ENCODE data around the gene DPF3. TPM values are rescaled to one million over a fixed set of nuclear protein-coding genes. Genes with fewer than 3 reads are reported as not detected.
A peak's percentile ranks its signal among the peaks of the same experiment; 100 is the strongest.

DPF3 gene
- total RNA-seq, 1 donor from 2014 or later = 5.2 TPM

DNA sequence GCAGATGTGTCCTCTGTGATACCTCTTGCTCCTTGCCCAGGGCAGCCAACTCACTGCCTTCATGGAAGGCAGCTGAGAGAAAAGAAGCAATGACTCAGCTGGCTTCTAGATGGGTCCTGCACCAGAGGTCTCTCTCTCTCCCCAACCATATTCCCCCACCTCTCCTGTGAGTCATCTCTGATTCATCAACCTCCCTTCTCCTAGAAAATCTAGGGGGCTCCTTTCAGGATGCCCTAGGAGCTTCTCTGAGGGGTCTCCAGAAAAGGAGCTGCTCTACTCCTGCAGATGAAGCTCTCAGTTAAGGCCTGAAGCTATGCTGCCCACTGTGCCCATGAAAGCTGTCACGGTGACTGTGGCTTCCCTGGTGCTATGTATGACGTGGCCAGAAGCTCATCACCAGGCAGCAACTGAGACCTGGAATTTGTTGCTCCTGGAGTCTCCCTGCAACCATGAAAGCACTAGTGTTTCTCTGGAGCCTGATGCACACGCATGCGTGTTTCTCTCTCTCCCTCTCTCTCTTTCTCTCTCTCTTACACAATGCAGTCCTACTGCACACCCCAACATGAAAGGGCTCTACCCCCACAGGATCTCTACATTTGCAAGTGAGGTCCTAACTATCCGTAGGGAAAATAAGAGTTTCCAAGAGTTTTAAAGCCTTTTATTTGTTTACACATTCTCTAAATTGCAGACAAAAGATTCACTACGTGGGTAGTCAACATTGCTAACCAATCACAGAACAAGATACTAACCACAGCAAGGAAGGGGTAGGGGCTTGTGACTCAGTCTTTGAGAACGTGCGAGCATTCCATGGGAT lies 285.3 kb downstream of the DPF3 start:
- ATAC-seq (no peak), DNase-seq (ENCODE audit: low spot score) (peak; percentile 18)

DNA sequence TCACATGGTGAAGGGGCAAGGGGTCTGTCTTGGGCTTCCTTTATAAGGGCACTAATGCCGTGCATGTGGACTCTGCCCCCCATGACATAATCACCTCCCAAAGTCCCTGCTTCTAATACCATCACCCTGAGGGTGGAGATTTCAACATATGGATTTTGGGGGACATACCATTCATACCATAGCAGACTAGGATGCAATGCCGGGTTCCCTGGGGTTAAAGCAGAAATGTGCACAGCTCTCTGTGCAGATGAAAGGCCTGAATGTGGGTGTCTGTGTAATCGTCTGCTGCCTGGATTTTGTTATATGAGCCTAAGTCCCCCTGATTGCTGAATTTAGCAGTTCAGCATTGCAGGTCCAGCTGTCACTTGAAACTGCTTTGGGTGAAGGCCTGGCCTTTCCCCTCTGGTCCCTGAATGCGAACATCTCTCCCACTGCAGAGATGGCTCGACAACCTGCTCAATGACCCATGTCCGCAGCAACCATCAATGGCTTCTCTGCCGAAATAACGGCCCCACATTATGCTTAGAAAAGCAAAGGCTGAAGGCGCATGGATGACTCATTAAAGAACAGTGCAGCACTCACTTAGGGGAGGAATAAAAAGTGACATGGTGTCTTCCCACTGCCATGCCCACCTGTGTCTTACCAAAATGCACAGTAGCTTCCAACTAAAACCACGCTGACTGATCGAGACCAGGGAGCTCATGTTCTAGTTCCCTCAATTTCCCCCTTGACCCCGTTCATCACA lies 286.3 kb downstream of the DPF3 start:
- ATAC-seq (no peak), DNase-seq (ENCODE audit: low spot score) (peak; percentile 22)

GRCh38 chr14:72606879-72607278 lies 287.0 kb downstream of the DPF3 start:
- no peak for ATAC-seq
- DNase-seq (ENCODE audit: low spot score) = no peak

DNA sequence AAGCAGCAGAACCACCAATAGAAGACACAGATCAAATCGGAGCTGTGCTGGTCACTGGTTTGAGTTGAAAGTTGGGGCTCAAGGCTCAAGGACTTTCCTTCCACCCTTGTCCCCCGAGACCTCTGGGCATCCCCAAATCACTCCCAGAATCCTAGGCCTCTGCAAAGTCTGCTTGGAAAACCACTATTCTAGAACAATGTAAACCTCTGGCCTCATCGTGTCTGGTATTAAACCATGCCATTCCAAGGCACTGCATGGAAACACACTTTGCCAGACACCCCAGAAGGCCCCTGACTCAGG lies 288.0 kb downstream of the DPF3 start:
- ATAC-seq (no peak), DNase-seq (ENCODE audit: low spot score) (no peak)

DNA sequence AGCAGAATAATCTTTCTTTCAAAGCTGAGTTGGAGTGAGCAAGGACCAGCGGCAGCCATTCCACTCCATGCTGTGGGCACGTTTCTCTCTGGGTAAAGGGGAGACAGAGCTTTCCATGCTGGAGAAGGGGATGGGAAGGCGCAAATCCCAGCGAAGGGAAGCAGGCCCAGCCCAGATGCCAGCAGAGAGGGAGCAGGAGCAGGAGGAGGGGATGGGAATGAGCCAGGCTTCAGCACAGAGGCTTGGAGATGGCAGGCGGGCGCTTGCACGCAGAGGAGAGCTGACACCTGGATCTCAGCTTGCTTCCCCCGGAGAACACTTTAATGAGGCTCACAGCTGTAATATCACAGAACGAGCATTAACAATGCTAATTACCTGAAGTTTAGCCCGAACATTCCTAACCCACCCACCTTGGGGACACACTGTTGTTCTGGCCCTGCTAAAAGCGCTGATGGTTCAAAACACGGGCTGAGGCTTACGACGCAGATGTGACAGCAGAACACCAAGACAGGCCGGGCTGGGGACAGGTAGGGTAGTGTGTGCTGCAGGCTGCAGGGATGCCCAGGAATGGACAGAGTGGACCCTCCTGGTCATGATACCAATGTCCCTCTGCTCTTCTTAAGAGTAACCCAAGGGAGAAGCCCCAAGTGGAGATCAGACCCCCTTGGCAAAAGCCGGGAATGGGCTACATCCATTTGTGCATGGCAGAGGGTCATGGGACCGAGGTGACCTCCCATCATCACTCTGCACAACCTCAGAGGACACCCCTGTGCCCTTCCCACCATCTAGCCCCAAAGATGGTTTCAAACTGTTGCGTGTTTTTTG lies 288.6 kb downstream of the DPF3 start:
- DNase-seq (ENCODE audit: low spot score) (peak; percentile 33), ATAC-seq (no peak)

GRCh38 chr14:72604133-72604532 lies 289.8 kb downstream of the DPF3 start:
- DNase-seq (ENCODE audit: low spot score) (peak; percentile 11), ATAC-seq (no peak)

- no peak for ATAC-seq
- peak; percentile 15 for DNase-seq (ENCODE audit: low spot score)
These were observed 290.3 kb downstream of the DPF3 start for GRCh38 chr14:72603639-72604038.

DNA sequence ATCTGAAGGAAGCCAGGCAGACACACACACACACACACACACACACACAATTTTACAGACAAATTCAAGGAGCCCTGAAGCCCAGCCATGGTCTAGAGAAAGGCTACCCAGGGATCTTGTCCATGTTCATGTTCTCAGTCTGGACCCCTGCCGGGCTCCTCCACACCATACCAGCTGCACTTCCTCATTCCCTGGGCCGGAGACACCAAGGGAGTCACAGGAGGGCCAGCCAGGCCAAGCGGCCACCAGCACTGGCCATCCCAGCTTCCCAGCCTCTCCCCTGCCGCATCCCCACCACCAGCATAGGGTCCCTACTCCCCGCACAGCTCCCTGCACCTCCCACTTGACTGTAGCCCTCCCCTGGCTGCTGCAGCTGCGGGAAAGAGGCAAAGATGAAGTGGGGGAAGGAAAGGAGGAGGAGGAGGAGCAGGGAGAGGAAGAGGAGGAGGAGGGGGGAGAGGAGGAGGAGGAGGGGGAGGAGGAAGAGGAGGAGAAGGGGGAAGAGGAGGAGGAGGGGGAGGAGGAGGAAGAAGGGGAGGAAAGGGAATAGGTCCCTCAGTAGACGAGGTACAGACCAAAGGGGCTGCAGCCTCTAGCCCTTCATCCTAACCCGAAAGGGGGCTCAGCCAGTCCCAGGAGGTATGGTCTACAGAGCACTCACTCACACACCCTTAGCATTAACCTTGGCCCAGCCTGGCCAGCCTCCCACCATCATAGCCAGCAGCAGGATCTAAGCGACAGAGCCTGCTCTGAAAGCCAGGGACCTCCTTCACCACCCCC lies 293.2 kb downstream of the DPF3 start:
- DNase-seq (ENCODE audit: low spot score) (no peak), ATAC-seq (peak; percentile 34)

DNA sequence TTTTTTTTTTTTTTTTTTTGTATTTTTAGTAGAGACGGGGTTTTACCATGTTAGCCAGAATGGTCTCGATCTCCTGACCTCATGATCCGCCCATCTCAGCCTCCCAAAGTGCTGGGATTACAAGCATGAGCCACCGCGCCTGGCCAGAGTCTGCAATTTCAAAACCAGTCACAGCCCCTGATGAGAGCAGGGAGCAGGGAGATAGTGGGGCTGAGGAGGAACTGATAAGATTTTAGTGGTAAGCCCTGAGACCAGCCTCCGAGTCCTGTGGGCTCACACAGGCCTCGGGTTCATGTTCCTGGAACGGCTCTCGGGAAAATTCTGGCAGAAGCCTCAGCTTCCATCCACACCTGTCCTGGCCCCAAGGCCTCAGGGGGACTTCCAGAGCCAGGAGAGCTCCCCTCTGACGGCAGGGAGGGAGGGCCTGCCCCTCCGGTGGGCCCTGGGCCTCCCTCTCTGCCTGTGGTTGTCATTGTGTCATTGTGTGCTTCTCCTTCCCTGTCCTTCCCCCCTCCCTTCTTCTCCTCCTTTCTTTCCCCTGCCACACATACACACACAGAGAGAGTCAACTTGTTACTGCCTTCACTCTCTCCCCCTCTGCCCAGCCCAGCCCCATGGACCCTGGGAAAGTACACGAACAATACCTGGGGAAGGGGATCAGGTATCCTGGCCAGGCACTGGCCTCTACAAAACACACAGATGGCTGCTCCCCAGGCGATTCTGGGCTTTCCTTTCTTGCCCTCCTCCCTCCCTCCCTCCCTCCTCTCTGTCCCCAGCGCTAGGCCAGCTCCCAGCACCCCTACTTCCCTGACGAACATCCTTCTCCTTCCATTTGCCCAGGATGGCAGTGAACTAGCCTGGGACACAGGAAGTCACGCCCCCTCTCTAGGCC lies 294.1 kb downstream of the DPF3 start:
- no peak for ATAC-seq
- no peak for DNase-seq (ENCODE audit: low spot score)

DNA sequence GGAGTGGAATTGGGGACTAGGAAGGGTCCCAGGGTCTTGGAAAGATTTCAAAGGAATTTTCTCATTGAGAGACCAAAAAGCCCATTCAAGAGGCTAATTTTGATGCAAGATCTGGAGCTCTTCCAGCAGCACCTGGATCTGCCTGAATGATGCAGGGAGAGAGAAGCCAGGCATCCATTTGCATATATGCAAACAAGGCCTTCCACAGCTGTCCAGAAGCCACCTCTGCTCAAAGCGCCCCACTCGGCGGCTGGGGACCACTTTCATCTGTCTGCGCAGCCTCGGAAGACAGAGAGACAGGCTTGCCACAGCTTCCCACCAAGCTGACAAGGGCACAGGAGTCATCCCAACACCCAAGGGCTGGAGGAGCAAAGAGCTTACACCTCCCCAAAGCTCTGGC lies 295.6 kb downstream of the DPF3 start:
- DNase-seq (ENCODE audit: low spot score) (no peak), ATAC-seq (no peak)

- ATAC-seq (no peak), DNase-seq (ENCODE audit: low spot score) (no peak)
These were observed 296.4 kb downstream of the DPF3 start for GRCh38 chr14:72597252-72598233.

- peak; percentile 82 for ATAC-seq
- no peak for DNase-seq (ENCODE audit: low spot score)
These were observed 298.6 kb downstream of the DPF3 start for GRCh38 chr14:72595152-72595862.

DNA sequence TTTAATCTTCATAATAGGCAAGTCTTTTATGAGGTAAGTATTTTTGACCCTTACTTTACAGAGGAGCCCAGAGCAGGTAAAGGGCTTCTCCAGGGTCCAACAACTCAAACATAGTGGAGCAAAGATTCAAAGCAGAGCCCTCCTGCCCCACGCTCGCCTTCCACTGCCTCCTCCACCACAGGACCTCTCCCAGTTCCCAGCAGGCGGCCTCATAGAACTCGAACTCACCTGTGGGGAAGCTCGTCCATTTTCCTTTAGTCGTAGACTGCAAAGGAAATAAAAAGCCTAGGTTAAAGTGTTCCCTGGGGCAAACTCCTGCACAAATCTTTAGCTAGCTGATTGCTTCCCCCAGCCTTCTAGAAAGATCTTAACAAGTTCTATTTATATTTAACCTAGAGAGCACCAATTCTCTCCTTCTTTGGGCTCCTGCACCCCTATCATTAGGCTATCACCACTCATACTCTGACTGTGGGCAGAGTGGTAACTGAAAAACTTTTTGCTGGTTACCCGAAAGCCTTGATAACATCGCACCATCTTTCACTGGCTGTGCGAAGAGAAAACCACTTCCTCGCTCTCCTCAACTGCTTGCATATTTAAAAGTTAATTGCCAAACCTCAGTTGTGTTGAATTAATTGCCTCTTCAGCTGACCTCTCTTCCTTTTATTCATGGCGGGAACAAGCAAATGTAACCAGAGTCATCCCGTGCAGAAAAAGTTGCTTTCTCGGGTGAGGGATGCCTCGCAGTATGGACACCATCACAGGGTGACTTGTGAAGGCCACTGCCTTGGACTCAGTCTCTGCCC lies 299.6 kb downstream of the DPF3 start:
- DNase-seq (ENCODE audit: low spot score) (no peak), ATAC-seq (no peak)

DNA sequence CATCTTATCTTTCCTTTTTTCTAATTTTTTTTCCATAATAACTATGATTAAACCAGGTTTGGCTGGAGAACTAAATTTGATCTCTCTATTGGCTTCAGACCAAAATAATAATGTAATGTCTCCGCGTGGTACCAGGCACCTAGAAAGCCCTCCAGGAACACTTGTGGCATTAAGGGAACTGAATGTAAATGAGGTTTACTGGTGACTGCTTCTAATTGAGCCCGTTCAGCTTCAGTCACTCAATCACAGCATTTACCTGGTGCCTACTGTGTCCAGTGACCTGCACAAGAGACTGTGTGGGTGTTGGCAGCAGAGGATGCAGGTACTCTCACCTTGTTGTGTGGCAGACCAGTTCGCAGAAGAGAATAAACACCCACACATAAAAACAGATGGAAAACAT lies 302.5 kb downstream of the DPF3 start:
- DNase-seq (ENCODE audit: low spot score) (no peak), ATAC-seq (no peak)

GRCh38 chr14:72590577-72590976 lies 303.3 kb downstream of the DPF3 start:
- DNase-seq (ENCODE audit: low spot score) (no peak), ATAC-seq (no peak)

GRCh38 chr14:72589652-72590051 lies 304.2 kb downstream of the DPF3 start:
- DNase-seq (ENCODE audit: low spot score) (no peak), ATAC-seq (no peak)

DNA sequence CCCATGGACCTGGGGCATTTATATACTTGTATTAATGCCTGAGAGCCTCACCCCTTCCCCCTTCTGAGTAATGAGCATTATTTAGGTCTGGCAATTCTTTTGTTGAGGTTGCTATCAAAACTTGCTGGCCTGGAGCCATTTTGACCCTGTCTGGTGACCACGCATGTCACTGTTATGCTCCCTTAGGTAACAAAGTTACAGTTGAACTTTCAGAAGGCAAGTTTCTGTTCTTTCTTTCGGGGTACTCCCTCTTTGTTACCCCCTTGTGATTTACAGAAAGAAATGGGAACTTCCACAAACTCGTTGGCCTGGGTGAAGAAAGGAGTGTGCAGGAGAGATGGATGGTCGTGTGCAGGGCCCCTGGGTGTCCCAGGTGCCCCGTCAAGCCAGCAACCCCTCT lies 305.4 kb downstream of the DPF3 start:
- no peak for ATAC-seq
- no peak for DNase-seq (ENCODE audit: low spot score)
